ENCODE measurements around the gene SIGLEC10.
"Not testable (repeated sequence)": the region's sequence is repeated elsewhere in the genome, so short reads cannot be mapped to it uniquely, and the experiment has no call there.

Gene SIGLEC10

DNA sequence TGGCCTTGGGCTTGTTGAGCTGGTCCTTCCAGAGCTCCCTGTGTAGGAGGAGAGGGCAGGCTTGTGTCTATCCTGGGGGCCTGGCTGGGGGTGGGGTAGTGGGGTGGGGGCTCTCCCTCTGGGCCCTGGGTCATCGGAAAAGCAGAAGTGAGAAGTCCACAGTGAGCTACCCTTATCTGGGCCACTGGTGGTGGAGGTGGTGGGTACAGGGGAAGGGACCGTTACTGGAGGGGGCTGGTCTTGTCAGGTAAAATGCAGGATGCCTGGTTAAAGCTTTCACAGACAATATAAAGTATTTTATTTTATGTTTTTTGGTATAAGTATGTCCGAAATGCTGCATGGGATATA, 342 bp upstream of the SIGLEC10 start:
- H3K27me3 ChIP-seq (ENCODE audit: control insufficient read depth in 5 of 5, insufficient read depth in 4 of 5, low read length in 5 of 5), result peaks cover 2 to 17% (median 15%) of the 10 kb centered on the region in 5 donors
- H3K27ac ChIP-seq (ENCODE audit: low read depth, low read length), result no peak overlapping the region
- no peaks in the 10 kb centered on the region for H3K9me3 ChIP-seq (ENCODE audit: control insufficient read depth in 5 of 5, low read length in 5 of 5)
- no peak overlapping the region for H3K9ac ChIP-seq (ENCODE audit: low read length in 5 of 5)
- H3K4me1 ChIP-seq (ENCODE audit: control insufficient read depth in 5 of 5, insufficient read depth in 5 of 5, low read length in 5 of 5), result peaks cover 0 to 6% (median 0%) of the 10 kb centered on the region in 5 donors
- H3K36me3 ChIP-seq (ENCODE audit: control insufficient read depth in 5 of 5, insufficient read depth in 5 of 5, low read length in 5 of 5), result no peaks in the 10 kb centered on the region
- H3K4me3 ChIP-seq (ENCODE audit: low read depth in 1 of 5, low read length in 5 of 5), result no peak overlapping the region

DNA sequence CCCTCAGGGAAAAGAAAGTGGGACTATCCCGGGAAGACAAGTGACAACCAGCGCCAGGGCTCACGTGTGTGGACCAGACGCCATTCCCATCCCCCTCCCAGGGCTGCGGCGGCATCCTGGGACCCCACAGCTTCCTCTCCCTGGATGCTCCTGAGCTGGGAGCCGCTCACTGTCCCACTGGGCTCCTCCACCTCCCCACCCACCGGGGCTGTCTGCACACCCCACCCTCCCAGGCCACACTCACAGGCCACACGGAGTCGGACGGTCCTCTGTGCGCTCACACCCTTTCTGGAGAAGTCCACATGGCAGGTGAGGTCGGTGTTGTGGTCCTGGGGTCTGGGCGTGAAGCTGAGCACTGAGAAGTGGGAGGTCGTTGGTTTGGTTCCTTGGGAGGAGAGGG, 1.0 kb downstream of the SIGLEC10 start:
- peaks cover 2 to 18% (median 15%) of the 10 kb centered on the region in 5 donors for H3K27me3 ChIP-seq (ENCODE audit: control insufficient read depth in 5 of 5, insufficient read depth in 4 of 5, low read length in 5 of 5)
- H3K27ac ChIP-seq (ENCODE audit: low read depth, low read length); H3K9ac ChIP-seq (ENCODE audit: low read length in 5 of 5); H3K4me3 ChIP-seq (ENCODE audit: low read depth in 1 of 5, low read length in 5 of 5); H3K9me3 ChIP-seq (ENCODE audit: control insufficient read depth in 5 of 5, low read length in 5 of 5); H3K4me1 ChIP-seq (ENCODE audit: control insufficient read depth in 5 of 5, insufficient read depth in 5 of 5, low read length in 5 of 5); H3K36me3 ChIP-seq (ENCODE audit: control insufficient read depth in 5 of 5, insufficient read depth in 5 of 5, low read length in 5 of 5): not testable (repeated sequence)

DNA sequence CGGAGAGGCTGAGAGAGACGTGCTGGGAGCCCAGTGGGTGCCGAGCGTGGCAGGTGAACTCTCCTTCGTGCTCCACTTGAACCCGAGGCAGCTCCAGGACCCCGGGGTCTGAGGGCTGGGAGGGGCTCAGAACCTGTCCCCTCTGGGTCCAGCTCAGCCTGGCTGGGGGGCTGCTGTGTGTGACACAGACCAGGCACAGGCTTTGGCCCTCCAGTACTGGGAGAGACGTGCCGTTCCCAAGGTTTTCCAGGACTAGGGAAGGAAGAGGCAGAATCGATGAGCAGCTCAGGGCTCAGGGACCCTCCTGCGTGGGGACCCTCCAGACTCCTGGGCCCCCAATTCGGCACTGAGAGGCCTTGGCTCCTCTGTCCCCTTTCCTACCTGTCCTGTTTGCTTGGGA, 2.3 kb downstream of the SIGLEC10 start:
- Histone ChIP-seq H3K36me3 (ENCODE audit: control insufficient read depth in 5 of 5, insufficient read depth in 5 of 5, low read length in 5 of 5) (no peaks in the 10 kb centered on the region), H3K27me3 (ENCODE audit: control insufficient read depth in 5 of 5, insufficient read depth in 4 of 5, low read length in 5 of 5) (peaks cover 0 to 17% (median 12%) of the 10 kb centered on the region in 5 donors), H3K27ac (ENCODE audit: low read depth, low read length) (no peak overlapping the region), H3K4me3 (ENCODE audit: low read depth in 1 of 5, low read length in 5 of 5) (no peak overlapping the region), H3K4me1 (ENCODE audit: control insufficient read depth in 5 of 5, insufficient read depth in 5 of 5, low read length in 5 of 5) (peaks cover 0 to 6% (median 0%) of the 10 kb centered on the region in 5 donors), H3K9ac (ENCODE audit: low read length in 5 of 5) (no peak overlapping the region), H3K9me3 (ENCODE audit: control insufficient read depth in 5 of 5, low read length in 5 of 5) (no peaks in the 10 kb centered on the region)

DNA sequence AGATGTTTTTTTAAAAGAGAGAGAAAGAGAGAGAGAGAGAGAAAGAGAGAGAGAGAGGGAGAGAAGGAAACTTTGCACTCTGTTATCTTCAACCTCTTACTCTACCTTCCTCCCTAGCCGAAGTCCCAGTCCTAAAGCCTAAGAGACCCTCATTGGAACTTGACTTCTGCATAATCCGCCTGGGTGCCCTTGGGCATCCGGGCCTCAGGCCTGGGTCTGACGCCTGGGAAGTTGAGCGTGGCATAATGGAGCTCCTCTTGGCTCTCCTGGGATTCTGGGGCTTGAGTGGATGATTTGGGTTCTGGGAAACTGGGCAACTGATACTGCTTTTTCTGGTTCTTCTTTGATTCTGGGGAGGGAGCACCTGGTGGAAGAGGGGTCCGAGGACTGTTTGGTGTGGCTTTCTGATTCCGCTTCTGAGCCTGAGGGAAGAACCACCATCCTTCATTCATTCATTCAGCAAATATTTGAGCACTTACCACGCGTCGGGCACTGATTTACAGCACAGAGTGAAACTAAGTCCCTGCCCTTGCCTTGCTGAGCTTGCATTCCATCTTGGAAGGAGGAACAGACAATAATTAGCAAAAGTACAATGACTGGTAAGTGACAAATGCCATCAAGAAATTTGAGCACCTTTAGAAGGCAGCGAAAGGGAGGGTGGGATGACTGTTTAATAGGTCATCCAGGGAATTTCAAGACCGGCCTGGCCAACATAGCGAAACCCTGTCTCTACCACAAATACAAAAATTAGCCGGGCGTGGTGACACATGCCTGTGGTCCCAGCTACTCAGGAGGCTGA, 6.3 kb downstream of the SIGLEC10 start:
- H3K9me3 ChIP-seq (ENCODE audit: control insufficient read depth in 5 of 5, low read length in 5 of 5), result peaks cover 0 to 1% (median 0%) of the 10 kb centered on the region in 5 donors
- H3K9ac ChIP-seq (ENCODE audit: low read length in 5 of 5), result no peak overlapping the region
- H3K27me3 ChIP-seq (ENCODE audit: control insufficient read depth in 5 of 5, insufficient read depth in 4 of 5, low read length in 5 of 5), result peaks cover 0 to 12% (median 2%) of the 10 kb centered on the region in 5 donors
- no peaks in the 10 kb centered on the region for H3K36me3 ChIP-seq (ENCODE audit: control insufficient read depth in 5 of 5, insufficient read depth in 5 of 5, low read length in 5 of 5)
- H3K4me1 ChIP-seq (ENCODE audit: control insufficient read depth in 5 of 5, insufficient read depth in 5 of 5, low read length in 5 of 5), result peaks cover 0 to 2% (median 0%) of the 10 kb centered on the region in 5 donors
- no peak overlapping the region for H3K27ac ChIP-seq (ENCODE audit: low read depth, low read length)
- no peak overlapping the region for H3K4me3 ChIP-seq (ENCODE audit: low read depth in 1 of 5, low read length in 5 of 5)

DNA sequence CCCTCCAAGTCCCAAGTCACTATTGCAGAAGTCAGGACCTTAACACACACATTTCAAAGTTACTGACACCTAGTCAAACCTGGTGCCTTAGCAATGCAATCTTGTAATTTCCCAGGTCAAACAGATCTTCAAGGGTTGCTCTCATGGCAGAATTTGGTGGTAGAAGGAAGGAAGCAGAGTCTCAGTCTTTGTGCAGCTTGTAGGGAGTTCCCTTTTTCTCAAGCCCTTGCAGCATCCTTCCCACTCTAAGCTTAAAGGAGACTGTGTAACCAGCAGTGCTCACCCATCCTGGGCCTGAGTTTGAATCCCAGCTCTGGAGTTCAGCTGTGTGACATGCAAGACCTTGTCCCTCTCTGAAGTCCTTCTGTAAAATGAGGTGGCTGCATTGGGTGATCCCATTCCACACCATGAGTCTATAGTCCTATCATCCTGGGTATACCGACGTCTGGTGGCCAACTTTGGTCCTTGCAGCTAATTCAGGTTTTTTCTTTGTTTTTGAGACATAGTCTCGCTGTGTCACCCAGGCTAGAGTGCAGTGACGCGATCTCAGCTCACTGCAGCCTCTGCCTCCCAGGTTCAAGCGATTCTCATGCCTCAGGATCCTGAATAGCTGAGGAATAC, 9.8 kb downstream of the SIGLEC10 start:
- H3K27ac ChIP-seq (ENCODE audit: low read depth, low read length), result no peak overlapping the region
- H3K36me3 ChIP-seq (ENCODE audit: control insufficient read depth in 5 of 5, insufficient read depth in 5 of 5, low read length in 5 of 5), result no peaks in the 10 kb centered on the region
- peaks cover 0 to 6% (median 2%) of the 10 kb centered on the region in 5 donors for H3K27me3 ChIP-seq (ENCODE audit: control insufficient read depth in 5 of 5, insufficient read depth in 4 of 5, low read length in 5 of 5)
- H3K4me3 ChIP-seq (ENCODE audit: low read depth in 1 of 5, low read length in 5 of 5), result no peak overlapping the region
- H3K4me1 ChIP-seq (ENCODE audit: control insufficient read depth in 5 of 5, insufficient read depth in 5 of 5, low read length in 5 of 5), result peaks cover 0 to 2% (median 0%) of the 10 kb centered on the region in 5 donors
- H3K9me3 ChIP-seq (ENCODE audit: control insufficient read depth in 5 of 5, low read length in 5 of 5), result peaks cover 0 to 4% (median 2%) of the 10 kb centered on the region in 5 donors
- H3K9ac ChIP-seq (ENCODE audit: low read length in 5 of 5), result no peak overlapping the region

DNA sequence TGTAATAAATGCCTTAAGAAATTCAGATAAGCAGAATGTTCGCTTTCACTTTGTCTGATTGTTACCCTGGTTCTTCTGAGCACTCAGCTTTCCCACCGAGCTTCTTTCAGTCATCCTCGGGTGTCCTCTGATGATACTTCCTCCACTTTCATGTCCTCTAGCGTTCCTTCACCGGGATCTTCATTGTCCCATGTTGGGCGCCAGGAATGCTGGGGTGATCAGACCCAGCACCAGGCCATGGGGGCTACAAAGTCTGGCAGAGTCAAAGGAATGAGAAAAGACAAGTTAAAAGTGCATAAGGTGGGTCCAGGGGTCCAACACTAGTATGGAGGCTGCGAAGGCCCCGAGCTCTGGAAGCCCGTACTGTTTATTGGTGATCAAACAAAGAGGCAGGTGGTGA, 15.3 kb downstream of the SIGLEC10 start:
- Histone ChIP-seq H3K4me1 (ENCODE audit: control insufficient read depth in 5 of 5, insufficient read depth in 5 of 5, low read length in 5 of 5) (peaks cover 0 to 9% (median 0%) of the 10 kb centered on the region in 5 donors), H3K36me3 (ENCODE audit: control insufficient read depth in 5 of 5, insufficient read depth in 5 of 5, low read length in 5 of 5) (no peaks in the 10 kb centered on the region), H3K4me3 (ENCODE audit: low read depth in 1 of 5, low read length in 5 of 5) (no peak overlapping the region), H3K9me3 (ENCODE audit: control insufficient read depth in 5 of 5, low read length in 5 of 5) (peaks cover 3 to 15% (median 12%) of the 10 kb centered on the region in 5 donors), H3K27me3 (ENCODE audit: control insufficient read depth in 5 of 5, insufficient read depth in 4 of 5, low read length in 5 of 5) (peaks cover 0 to 3% (median 0%) of the 10 kb centered on the region in 5 donors), H3K27ac (ENCODE audit: low read depth, low read length) (no peak overlapping the region), H3K9ac (ENCODE audit: low read length in 5 of 5) (no peak overlapping the region)

DNA sequence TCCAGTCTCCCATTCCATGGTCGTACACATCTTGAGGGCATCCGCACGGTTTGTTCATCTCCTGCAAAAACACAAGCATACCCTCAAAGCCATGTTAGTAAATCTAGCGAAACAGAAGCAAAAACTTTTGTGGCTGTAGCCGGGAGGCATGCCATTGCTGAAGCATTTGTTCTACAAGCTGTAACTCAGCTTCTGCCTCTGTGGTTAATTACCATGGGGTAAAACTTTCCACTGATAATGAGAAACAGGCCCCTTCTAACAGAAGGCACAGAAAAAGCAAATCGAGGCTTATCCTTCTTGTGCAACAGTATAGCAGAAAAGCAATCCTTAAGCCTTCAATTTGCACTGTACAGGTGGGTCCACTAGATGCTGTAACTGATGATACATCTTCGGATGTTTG, 17.5 kb downstream of the SIGLEC10 start:
- not testable (repeated sequence) for H3K27ac ChIP-seq (ENCODE audit: low read depth, low read length); H3K27me3 ChIP-seq (ENCODE audit: control insufficient read depth in 5 of 5, insufficient read depth in 4 of 5, low read length in 5 of 5); H3K4me1 ChIP-seq (ENCODE audit: control insufficient read depth in 5 of 5, insufficient read depth in 5 of 5, low read length in 5 of 5); H3K36me3 ChIP-seq (ENCODE audit: control insufficient read depth in 5 of 5, insufficient read depth in 5 of 5, low read length in 5 of 5); H3K9ac ChIP-seq (ENCODE audit: low read length in 5 of 5); H3K4me3 ChIP-seq (ENCODE audit: low read depth in 1 of 5, low read length in 5 of 5)
- H3K9me3 ChIP-seq (ENCODE audit: control insufficient read depth in 5 of 5, low read length in 5 of 5), result peaks cover 3 to 13% (median 10%) of the 10 kb centered on the region in 5 donors

DNA sequence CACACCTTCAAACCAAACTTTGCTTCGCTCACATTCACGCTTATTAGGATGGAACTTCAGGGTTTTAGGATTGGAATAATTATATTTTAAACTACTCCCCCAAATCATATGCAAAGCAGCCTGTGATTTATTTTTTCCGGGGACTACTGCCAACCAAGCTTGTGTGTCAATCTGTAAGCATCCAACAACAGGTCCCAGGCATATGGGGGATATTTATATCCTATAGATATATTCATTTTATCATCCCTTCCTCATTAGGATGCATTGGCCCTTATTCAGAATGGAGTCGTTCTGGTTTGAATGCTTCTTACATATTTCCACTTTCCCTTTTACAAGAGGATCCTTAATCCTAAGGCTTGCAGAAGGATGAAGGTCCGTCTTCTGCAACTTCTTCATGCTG, 18.2 kb downstream of the SIGLEC10 start:
- H3K4me3 ChIP-seq (ENCODE audit: low read depth in 1 of 5, low read length in 5 of 5), result no peak overlapping the region
- no peaks in the 10 kb centered on the region for H3K36me3 ChIP-seq (ENCODE audit: control insufficient read depth in 5 of 5, insufficient read depth in 5 of 5, low read length in 5 of 5)
- H3K27me3 ChIP-seq (ENCODE audit: control insufficient read depth in 5 of 5, insufficient read depth in 4 of 5, low read length in 5 of 5), result no peaks in the 10 kb centered on the region
- H3K9ac ChIP-seq (ENCODE audit: low read length in 5 of 5), result no peak overlapping the region
- no peak overlapping the region for H3K27ac ChIP-seq (ENCODE audit: low read depth, low read length)
- H3K9me3 ChIP-seq (ENCODE audit: control insufficient read depth in 5 of 5, low read length in 5 of 5), result peaks cover 3 to 13% (median 10%) of the 10 kb centered on the region in 5 donors
- peaks cover 0 to 15% (median 6%) of the 10 kb centered on the region in 5 donors for H3K4me1 ChIP-seq (ENCODE audit: control insufficient read depth in 5 of 5, insufficient read depth in 5 of 5, low read length in 5 of 5)

DNA sequence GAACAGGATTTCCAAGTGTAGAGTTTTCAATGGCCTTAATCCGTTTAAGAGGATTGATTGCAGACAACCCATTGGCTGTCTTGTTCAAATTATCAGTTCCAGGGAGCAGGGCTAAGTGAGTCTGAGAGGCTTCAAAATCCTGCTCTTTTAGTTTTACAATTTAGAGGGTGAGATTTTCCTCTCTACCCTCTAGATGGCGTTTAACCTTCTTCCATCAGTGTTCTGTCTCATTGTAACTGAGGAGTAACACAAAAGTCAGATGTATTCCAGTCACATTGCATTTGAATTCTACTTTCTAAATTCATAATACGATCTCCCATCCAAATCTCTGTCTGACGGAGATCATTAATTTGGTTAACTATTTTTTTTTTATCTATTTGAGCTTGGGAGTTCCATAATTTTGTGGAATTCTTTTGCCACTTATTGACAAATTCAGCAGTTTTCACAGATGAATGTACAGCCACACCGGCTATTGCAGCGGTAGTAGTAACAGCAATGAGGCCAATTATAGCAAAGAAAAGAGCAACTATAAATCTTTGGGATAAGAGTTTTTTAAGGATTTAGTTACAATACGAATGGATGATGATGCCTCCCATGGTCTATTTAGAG, 19.2 kb downstream of the SIGLEC10 start:
- no peak overlapping the region for H3K4me3 ChIP-seq (ENCODE audit: low read depth in 1 of 5, low read length in 5 of 5)
- no peak overlapping the region for H3K27ac ChIP-seq (ENCODE audit: low read depth, low read length)
- H3K36me3 ChIP-seq (ENCODE audit: control insufficient read depth in 5 of 5, insufficient read depth in 5 of 5, low read length in 5 of 5), result no peaks in the 10 kb centered on the region
- no peak overlapping the region for H3K9ac ChIP-seq (ENCODE audit: low read length in 5 of 5)
- peaks cover 3 to 13% (median 10%) of the 10 kb centered on the region in 5 donors for H3K9me3 ChIP-seq (ENCODE audit: control insufficient read depth in 5 of 5, low read length in 5 of 5)
- H3K4me1 ChIP-seq (ENCODE audit: control insufficient read depth in 5 of 5, insufficient read depth in 5 of 5, low read length in 5 of 5), result peaks cover 0 to 20% (median 11%) of the 10 kb centered on the region in 5 donors
- no peaks in the 10 kb centered on the region for H3K27me3 ChIP-seq (ENCODE audit: control insufficient read depth in 5 of 5, insufficient read depth in 4 of 5, low read length in 5 of 5)

DNA sequence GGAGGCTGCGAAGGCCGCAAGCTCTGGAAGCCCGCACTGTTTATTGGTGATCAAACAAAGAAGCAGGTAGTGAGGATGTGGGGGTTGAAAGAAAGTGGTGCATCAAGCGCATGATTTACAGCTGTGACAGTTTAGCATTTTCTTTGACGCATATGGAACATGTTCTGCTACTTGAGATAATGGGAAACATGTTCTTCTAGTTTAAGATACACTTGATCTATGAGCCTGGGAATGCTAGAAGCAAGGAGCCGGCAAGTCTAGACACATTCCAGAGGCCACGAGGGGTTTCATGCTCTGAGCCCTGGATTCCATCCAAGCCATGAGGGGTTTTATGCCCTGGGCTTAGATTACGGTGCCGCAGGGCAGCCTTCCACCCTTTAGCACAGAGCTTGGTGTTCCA, 20.0 kb downstream of the SIGLEC10 start:
- H3K36me3 ChIP-seq (ENCODE audit: control insufficient read depth in 5 of 5, insufficient read depth in 5 of 5, low read length in 5 of 5); H3K9me3 ChIP-seq (ENCODE audit: control insufficient read depth in 5 of 5, low read length in 5 of 5); H3K9ac ChIP-seq (ENCODE audit: low read length in 5 of 5); H3K27ac ChIP-seq (ENCODE audit: low read depth, low read length); H3K4me3 ChIP-seq (ENCODE audit: low read depth in 1 of 5, low read length in 5 of 5); H3K27me3 ChIP-seq (ENCODE audit: control insufficient read depth in 5 of 5, insufficient read depth in 4 of 5, low read length in 5 of 5): not testable (repeated sequence)
- peaks cover 0 to 20% (median 11%) of the 10 kb centered on the region in 5 donors for H3K4me1 ChIP-seq (ENCODE audit: control insufficient read depth in 5 of 5, insufficient read depth in 5 of 5, low read length in 5 of 5)

Data from subcutaneous abdominal adipose tissue (tissue), 5 donors.